RKO (cell line): Measurements from ENCODE around the gene ANKRD60.

Experiments used
- DNase-seq: peaks from one replicate; pipeline ENCODE4 v3.0.0-alpha.2; 2016; ENCODE audit warnings: low spot score

Gene ANKRD60

GRCh38 chr20:58192567-58192966 lies 35.9 kb downstream of the ANKRD60 start:
- DNase-seq, result no peak

- DNase-seq, result no peak
These were observed 36.4 kb downstream of the ANKRD60 start for GRCh38 chr20:58192065-58192464.

GRCh38 chr20:58188527-58188926 lies 39.9 kb downstream of the ANKRD60 start:
- DNase-seq, result no peak

DNA sequence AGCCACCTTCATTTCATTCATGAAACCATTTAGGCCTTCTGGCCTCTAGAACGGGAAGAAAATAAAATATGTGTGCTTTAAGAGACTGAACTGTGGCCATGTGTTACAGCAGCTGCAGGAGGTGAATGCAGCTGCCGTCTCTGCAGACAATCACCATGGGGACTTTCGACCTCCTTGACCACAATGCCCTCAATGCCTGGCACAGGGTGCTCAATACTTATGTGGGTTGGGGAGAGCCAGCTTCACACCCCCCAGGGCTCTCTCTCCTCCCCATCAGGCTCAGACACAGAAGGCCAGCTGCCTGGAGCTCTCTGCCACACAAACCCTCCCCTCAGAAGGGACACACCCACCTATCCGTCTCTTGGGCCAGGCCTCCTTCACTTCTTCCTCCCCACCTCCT lies 43.5 kb downstream of the ANKRD60 start:
- no peak for DNase-seq

- no peak for DNase-seq
These were observed 44.4 kb downstream of the ANKRD60 start for GRCh38 chr20:58184063-58184462.

DNA sequence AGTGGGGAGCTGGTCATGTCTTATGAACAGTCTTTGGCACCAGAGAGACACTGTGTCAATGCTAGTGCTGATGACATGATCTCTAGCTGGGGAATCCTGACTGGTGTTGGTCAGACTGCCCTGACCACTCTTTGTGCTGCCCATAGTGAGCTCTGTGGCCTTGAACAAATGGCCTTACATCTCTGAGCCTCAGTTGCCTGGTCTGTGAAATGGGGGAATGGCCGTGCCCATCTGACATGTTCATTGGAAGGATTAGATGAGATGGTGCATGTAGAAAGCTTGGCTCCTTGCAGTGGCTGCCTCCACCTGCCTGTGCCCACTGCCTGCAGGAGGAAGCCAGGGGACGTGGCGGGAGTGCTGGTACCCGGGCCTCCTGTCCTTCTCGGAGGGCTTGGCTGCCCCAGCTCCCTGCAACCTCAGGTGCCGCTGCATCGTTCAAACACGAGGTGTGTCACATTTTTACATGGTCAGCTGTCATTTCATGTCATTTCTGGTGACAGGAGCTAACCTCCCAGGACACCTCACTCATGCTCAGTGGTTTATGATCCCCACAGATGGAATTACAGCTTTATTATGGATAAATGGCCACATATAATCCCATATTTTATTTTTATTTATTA lies 45.8 kb downstream of the ANKRD60 start:
- DNase-seq, result no peak

- peak; percentile 26 for DNase-seq
These were observed 48.9 kb downstream of the ANKRD60 start for GRCh38 chr20:58179432-58180099.

DNA sequence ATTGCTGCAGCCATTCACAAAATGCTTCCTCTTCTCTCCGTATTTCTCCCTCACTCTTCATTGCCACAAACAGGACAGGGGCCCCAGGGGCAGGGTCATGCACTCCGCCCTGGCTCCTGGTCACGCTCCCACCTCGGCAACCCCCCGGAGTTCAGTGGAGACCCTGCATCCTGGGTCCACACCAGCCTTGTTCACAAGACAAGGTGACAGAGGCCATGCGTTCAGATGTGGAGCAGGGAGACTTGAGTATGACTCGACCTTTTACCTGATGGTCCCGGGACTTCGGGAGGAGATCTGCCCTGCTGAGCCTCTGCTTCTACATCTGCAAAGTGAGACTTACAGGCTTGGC lies 49.4 kb downstream of the ANKRD60 start:
- no peak for DNase-seq

GRCh38 chr20:58177799-58178198 lies 50.7 kb downstream of the ANKRD60 start:
- no peak for DNase-seq

DNA sequence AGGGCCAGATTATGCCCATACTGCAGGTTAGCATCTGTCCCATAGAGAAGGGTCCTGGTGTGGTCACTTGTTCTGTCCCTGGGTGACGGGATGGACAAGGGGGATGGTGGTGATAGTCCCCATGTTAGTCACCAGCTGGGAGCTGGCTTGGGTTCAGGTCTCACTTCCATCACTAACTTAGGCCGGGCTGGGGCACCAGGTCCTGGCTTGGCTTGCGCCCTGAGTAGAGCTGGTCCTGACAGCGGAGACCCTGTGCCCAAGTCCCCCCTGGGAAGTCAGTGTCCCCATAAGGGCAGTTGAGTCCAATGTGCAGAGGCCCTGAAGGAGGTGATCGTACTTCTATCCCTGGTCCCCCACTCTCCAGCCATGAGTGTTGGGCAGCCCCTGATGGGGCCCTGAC lies 52.6 kb downstream of the ANKRD60 start:
- DNase-seq, result no peak

- no peak for DNase-seq
These were observed 53.0 kb downstream of the ANKRD60 start for GRCh38 chr20:58175425-58175824.

DNA sequence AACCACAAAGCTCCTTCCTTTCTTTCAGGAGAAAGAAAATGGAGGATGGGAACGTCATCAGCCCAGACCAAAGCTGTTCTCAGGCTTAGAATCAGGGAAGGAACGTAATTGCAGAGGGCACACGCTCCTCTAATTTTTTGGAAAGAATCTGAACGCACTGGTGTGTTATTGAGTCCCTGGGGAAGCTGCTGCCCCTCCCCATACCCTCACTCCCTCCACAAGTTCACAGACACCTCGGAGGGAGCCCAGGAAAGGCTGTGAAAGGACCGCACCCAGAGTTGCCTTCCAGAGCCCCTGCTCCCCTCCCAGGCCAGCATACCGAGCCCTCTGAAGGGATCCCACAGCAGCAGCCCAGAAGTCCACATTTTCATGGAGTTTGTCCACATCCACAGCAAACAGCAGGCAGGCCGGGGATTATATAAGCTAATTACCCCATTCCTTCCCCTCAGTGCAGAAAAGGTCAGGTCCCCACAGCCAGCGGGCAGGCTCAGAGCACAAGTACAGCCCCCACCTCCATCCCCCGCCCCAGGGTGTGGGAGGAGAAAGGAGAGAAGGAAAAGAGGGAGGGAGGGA lies 53.7 kb downstream of the ANKRD60 start:
- DNase-seq, result no peak

DNA sequence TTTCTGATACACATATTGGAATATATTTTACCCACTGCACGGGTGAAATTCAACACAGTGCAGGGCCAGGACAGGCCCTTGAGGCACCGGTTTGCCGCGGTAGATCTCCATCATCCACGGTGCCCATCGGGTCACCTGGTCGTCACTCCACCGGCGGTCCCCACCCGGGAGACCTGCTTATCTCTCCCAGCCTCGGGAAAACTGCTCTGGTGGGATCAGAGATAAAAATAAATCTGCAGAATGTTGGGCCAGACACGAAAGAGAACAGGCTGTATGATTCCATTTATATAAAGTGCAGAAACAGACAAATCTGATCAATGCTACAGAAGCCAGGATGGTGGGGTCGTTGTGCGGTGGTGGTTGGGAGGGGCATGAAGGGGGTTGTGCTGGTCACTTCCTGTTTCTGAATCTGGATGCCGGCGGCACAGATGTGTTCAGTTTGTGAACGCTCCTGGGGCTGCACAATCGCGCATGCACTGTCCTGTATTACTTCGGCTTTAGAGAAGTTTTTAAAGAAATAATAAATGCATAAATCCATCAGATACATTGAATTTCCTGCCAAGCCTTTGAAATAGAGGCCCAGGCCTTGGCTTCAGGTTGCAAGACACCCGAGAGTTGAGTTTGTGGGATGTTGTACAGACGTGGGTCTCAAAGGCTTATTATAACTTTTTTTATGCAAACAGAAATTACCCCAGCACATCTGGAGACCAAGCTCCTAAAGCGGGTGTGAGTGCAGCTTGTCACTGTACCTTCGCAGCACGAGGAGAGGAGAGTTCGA lies 54.3 kb downstream of the ANKRD60 start:
- no peak for DNase-seq

GRCh38 chr20:58173091-58173490 lies 55.4 kb downstream of the ANKRD60 start:
- DNase-seq, result no peak

DNA sequence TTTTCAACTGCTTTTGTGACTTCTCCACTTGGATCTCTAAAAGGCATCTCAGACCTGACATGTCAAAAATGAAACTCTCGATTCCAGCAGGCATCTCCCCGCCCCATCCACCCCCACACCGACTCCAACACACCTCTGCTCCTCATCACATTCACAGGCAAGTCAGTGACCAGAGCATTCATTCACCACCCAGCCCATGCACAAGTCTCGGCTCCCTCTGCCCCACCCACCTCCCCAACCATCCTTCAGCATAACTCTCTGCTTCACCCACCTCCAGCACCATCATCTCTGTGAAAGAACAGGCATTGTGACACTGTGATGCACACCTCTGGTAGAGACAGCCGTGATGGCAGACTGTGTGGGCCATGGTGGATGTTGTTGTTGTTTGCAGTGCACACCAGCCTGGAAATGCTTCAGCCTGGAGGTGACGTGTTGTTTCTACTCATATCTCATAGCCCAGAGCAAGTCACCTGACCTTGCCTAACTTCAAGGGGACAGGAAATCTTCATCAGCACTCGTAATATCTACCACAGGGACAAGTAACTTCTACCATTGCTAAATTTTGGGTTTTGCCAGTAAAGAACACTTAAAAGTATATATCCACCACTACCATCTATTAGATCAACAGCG lies 56.5 kb downstream of the ANKRD60 start:
- DNase-seq, result no peak

DNA sequence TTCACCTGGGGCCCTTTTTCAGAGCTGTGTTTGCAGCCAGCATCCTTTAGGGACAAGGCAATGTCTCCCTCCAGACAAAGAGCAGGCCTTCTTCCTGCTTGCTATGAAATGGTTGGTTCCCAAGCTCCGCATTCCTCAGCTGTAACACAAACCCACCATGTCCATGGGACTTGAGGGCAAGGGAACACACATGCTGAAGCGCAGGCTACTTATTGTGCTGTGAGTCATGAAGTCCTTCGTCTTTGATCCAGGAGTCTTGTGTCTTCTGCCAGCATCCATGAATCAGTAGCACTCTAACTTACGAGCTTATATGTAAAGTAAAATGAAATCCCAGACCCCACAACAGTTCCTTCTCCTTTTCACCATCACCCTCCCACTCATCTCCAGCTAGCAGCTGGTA lies 59.0 kb downstream of the ANKRD60 start:
- no peak for DNase-seq

GRCh38 chr20:58168843-58169242 lies 59.6 kb downstream of the ANKRD60 start:
- DNase-seq, result no peak

GRCh38 chr20:58167759-58168158 lies 60.7 kb downstream of the ANKRD60 start:
- DNase-seq, result no peak
